Stimulated activated CD4-positive, alpha-beta T cell treated with anti-CD3 and anti-CD28 coated beads, Interleukin-15, amount 100 ng/mL, for 1 hour (primary cell): ENCODE measurements around the gene COX10.

ENCODE experiments used
- DNase-seq, 2 donors: peaks; one replicate each; pipeline ENCODE4 v3.0.0-alpha.2; 2020; ENCODE audit warnings: low read depth in 1 of 2, low spot score in 1 of 2

COX10 gene

DNA sequence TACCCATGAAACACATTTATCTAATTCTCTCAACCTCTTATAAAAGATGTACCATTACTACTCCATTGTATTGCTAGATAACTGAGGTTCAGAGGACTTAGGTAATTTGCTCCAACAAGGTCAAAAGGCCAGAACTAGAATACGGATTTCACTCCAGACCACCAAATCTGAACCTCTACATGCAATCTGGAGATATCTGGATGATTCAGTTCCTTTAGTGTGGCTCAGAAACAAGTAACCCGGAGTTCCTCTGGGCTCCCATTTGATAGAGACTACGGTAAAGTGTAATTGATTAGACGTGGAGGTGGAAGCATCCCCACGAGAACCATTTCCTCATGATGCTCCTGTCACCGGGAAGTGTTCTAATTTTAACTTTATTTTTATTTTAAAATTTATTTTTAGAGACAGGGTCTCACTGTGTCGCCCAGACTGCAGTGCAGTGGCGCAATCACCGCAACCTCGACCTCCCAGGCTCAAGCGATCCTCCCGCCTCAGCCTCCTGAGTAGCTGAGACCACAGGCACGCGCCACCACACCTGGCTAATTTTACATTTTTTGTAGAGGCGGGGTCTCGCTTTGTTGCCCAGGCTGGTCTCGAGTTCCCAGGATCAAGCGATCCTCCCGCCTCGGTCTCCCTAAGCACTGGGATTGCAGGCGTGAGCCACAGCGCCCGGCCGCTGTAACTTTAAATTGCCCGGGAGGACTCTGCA, 608 bp upstream of the COX10 start:
- no peak for DNase-seq

- no peak for DNase-seq
Measured at GRCh38 chr17:14070344-14070984, 1.2 kb downstream of the COX10 start.

DNA sequence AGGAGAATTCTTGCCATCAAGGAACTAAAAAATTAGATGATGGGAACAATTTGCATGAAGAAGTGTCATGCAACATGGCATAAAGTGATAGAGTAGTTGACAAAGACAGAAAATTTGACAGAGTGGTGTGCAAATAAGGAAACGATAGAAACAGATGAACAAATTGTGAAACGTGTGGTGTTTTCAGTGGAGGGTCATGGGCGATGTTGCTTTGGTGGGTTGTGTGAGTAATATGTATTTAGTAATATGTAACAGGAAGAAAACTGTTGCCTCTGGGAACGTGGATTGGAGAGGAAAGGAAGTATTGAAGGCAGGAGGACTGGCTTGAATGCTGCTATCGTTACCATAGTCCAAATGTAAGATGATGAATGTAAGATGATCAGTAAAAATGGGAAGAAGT, 3.6 kb downstream of the COX10 start:
- no peak for DNase-seq

DNA sequence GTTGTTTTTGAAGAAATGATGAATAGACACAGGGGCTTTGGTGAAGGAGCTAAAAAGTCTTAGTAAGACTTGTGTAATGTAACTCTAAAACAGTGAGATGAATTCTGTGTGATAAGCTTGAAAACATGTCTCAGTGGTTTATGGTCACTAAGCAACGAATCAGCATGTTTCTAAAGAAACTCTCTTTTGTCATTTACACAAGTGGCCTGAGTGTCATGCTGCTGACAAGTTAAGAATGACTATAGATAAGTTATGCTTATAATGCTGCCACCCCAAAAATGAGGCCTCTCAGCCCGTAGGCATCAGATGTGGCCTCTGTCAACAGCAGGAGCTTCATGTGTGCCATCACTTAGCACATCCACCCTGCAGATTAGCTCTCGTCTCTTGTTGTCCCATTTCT, 8.7 kb downstream of the COX10 start:
- no peak for DNase-seq

DNA sequence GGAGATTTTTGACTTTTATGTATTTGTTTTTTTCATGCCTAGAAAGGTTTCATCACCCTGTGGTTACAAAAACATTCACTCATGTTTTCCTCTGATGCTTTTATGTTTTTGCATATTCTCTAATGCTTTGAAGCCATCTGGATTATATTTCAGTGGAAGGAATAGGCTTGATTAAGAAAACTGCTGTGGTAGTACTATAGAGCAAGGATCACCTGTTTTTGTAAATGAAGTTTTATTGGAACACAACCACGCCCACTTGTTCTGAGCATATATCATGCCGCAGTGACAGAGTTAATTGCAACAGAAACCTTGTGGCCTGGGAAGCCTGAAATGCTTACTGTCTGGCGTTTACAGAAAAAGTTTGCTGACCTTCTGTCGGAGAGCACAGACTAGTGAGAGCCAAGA, 11.5 kb downstream of the COX10 start:
- DNase-seq: no peak

- no peak for DNase-seq
Measured at GRCh38 chr17:14082848-14083247, 13.5 kb downstream of the COX10 start.

GRCh38 chr17:14084955-14085354, 15.7 kb downstream of the COX10 start:
- DNase-seq: no peak

- DNase-seq: no peak
Measured at GRCh38 chr17:14086189-14086588, 16.9 kb downstream of the COX10 start.

- no peak for DNase-seq
Measured at GRCh38 chr17:14089179-14089578, 19.9 kb downstream of the COX10 start.

DNA sequence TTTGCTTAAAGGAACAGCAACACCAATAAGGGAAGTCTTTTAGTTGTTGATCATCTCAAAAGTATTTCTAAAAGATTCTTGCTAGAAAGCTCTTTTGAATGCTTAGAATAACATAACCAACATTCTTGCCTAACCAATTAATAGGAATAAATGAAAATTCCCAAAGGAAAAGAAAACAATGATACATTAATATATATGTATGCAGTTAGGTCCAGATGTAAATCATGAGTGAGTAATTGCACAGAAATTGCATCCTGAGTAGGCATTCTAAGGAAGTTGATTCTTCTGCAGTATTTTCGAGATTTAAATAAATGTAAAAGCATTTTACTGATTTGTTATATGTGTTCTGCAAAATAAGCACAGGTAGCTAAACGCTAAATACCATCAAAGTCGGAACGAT, 22.1 kb downstream of the COX10 start:
- no peak for DNase-seq

- no peak for DNase-seq
Measured at GRCh38 chr17:14092808-14093207, 23.5 kb downstream of the COX10 start.

- DNase-seq: no peak
Measured at GRCh38 chr17:14094676-14095601, 25.6 kb downstream of the COX10 start.

GRCh38 chr17:14095631-14096030, 26.3 kb downstream of the COX10 start:
- DNase-seq: no peak

DNA sequence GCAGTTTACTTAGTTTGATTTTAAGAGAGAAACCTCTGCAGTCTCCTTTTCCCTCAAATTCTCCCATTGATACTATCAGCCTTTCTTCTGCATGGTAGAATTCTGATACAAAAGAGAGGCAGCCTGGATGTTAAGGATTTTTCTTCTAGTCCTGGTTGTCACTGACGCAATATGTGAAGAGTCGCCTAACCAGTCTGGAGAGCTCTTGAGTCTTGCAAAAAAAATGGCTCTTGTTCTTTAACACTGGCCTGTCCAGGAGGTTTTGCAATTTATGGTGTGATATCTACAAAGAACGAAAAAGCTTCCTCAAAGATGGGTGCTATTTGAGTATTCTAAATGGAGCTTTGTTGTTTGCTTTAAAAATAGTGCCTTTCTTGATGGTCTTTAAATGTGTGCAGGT, 28.9 kb downstream of the COX10 start:
- no peak for DNase-seq

DNA sequence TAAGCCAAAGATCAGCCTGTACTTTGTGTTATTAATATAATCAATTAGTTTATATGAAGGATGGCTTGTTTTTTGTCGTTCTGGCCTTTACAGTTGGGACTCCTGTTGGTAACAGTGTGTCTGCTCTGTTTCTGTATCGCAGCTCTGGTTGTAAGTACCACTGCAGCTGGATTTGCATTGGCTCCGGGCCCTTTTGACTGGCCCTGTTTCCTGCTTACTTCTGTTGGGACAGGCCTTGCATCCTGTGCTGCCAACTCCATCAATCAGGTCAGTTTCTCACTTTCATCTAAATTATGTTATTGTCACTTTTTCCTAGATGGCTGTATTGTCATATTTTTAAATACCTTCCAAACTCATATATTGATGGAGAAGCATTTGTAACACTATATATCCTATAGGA, 32.7 kb downstream of the COX10 start:
- DNase-seq: no peak

DNA sequence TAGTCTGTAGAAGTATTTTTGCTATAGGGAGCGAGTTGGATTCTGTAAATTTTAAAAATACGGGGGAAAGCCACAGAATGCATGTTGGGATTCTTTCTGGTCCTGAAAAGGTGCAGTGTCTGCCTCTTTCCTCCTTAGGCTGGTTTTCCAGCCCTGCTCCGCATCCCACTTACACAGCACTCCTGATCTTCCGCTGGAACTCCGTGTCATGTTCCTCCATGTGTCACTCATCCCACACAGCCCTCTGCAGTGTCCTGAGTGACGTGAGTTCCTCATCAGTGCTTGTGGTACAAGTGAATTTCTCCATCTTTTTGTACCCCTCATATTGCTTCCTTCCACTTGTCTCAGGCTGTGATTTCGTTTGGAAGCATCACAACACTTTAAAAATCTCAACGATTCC, 34.5 kb downstream of the COX10 start:
- no peak for DNase-seq

DNA sequence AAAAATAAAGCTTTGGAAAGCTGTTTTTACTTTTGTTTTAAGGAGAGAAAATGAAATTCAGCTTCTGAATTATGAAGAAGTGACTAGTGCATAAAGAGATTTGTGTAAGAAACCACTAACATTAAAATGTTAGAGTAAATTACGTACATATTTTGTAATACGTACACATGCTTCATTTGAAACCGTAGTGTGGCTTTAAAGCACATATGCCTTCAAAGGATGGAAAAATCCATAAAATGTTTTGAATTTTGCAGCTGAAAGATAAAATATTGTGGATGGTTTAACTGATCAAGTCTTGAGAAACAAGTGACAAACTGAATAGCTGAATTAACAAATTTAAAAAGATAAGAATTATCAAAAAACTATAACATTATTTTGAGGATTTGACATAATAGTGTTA, 35.4 kb downstream of the COX10 start:
- DNase-seq: no peak

- no peak for DNase-seq
Measured at GRCh38 chr17:14107889-14108288, 38.6 kb downstream of the COX10 start.

GRCh38 chr17:14112407-14112806, 43.1 kb downstream of the COX10 start:
- DNase-seq: no peak

- no peak for DNase-seq
Measured at GRCh38 chr17:14113137-14113536, 43.8 kb downstream of the COX10 start.

- no peak for DNase-seq
Measured at GRCh38 chr17:14116263-14117024, 47.1 kb downstream of the COX10 start.
